ENCODE measurements around the gene NOBOX. TPM values are rescaled to one million over a fixed set of nuclear protein-coding genes. Genes with fewer than 3 reads are reported as not detected.
"Not testable (repeated sequence)": the region's sequence is repeated elsewhere in the genome, so short reads cannot be mapped to it uniquely, and the experiment has no call there.

NOBOX gene
- total RNA-seq, 1 donor from 2014 or later, result not detected

- intact Hi-C loops (cut with DNase I), result no loop called here
- Histone ChIP-seq H3K27ac (no peak overlapping the region), H3K4me3 (no peak overlapping the region), H3K27me3 (no peaks in the 10 kb centered on the region), H3K36me3 (peaks cover 3% of the 10 kb centered on the region), H3K4me1 (no peaks in the 10 kb centered on the region), H3K9me3 (no peaks in the 10 kb centered on the region)
- DNase-seq (no peak), ATAC-seq (no peak)
- no peak for TF ChIP-seq CTCF (IDR thresholded peaks at IDR 0.05)
Observed at GRCh38 chr7:144384071-144384470, 19.4 kb downstream of the NOBOX start.

GRCh38 chr7:144379776-144380384 lies 23.6 kb downstream of the NOBOX start:
- H3K9me3 ChIP-seq, result no peaks in the 10 kb centered on the region
- H3K27me3 ChIP-seq, result no peaks in the 10 kb centered on the region
- H3K27ac ChIP-seq, result no peak overlapping the region
- intact Hi-C loops (cut with DNase I), result no loop called here
- DNase-seq, result no peak
- no peak for ATAC-seq
- no peak overlapping the region for H3K4me3 ChIP-seq
- no peaks in the 10 kb centered on the region for H3K4me1 ChIP-seq
- peaks cover 8% of the 10 kb centered on the region for H3K36me3 ChIP-seq
- no peak for TF ChIP-seq CTCF (IDR thresholded peaks at IDR 0.05)

GRCh38 chr7:144378651-144379050 lies 24.8 kb downstream of the NOBOX start:
- TF ChIP-seq CTCF (IDR thresholded peaks at IDR 0.05), result no peak
- ATAC-seq (no peak), DNase-seq (no peak)
- no peaks in the 10 kb centered on the region for H3K4me1 ChIP-seq
- H3K4me3 ChIP-seq, result no peak overlapping the region
- no peaks in the 10 kb centered on the region for H3K27me3 ChIP-seq
- H3K27ac ChIP-seq, result no peak overlapping the region
- H3K9me3 ChIP-seq, result no peaks in the 10 kb centered on the region
- intact Hi-C loops (cut with DNase I), result no loop called here
- H3K36me3 ChIP-seq, result peaks cover 8% of the 10 kb centered on the region

- H3K27ac ChIP-seq; H3K4me1 ChIP-seq; H3K36me3 ChIP-seq; H3K27me3 ChIP-seq; H3K9me3 ChIP-seq; intact Hi-C loops (cut with DNase I); H3K4me3 ChIP-seq; DNase-seq: not testable (repeated sequence)
- ATAC-seq, result peak; percentile 66
Observed at GRCh38 chr7:144369221-144369620, 34.3 kb downstream of the NOBOX start.

- H3K4me3 ChIP-seq, ATAC-seq: not testable (repeated sequence)
Observed at GRCh38 chr7:144367250-144367649, 36.2 kb downstream of the NOBOX start.

GRCh38 chr7:144365523-144365922 lies 38.0 kb downstream of the NOBOX start:
- ATAC-seq, result peak; percentile 24

More at GRCh38 chr7:144367250-144367649, 36.2 kb downstream of the NOBOX start:
- H3K4me1 ChIP-seq; H3K27me3 ChIP-seq; DNase-seq; H3K27ac ChIP-seq; intact Hi-C loops (cut with DNase I); H3K9me3 ChIP-seq; H3K36me3 ChIP-seq: not testable (repeated sequence)

GRCh38 chr7:144362061-144362460 lies 41.4 kb downstream of the NOBOX start:
- not testable (repeated sequence) for H3K27ac ChIP-seq, H3K36me3 ChIP-seq

More at GRCh38 chr7:144365523-144365922, 38.0 kb downstream of the NOBOX start:
- intact Hi-C loops (cut with DNase I); H3K4me3 ChIP-seq; H3K9me3 ChIP-seq; H3K27ac ChIP-seq; H3K27me3 ChIP-seq; DNase-seq; H3K4me1 ChIP-seq; H3K36me3 ChIP-seq: not testable (repeated sequence)

GRCh38 chr7:144356860-144357259 lies 46.6 kb downstream of the NOBOX start:
- H3K4me3 ChIP-seq; intact Hi-C loops (cut with DNase I); H3K4me1 ChIP-seq; ATAC-seq; H3K27ac ChIP-seq; H3K27me3 ChIP-seq; DNase-seq; H3K36me3 ChIP-seq; H3K9me3 ChIP-seq: not testable (repeated sequence)

More at GRCh38 chr7:144362061-144362460, 41.4 kb downstream of the NOBOX start:
- H3K27me3 ChIP-seq; DNase-seq; ATAC-seq; H3K4me1 ChIP-seq; H3K9me3 ChIP-seq; intact Hi-C loops (cut with DNase I); H3K4me3 ChIP-seq: not testable (repeated sequence)

- H3K27me3 ChIP-seq; ATAC-seq; H3K27ac ChIP-seq; H3K36me3 ChIP-seq; intact Hi-C loops (cut with DNase I); H3K4me1 ChIP-seq; H3K4me3 ChIP-seq; H3K9me3 ChIP-seq; DNase-seq: not testable (repeated sequence)
Observed at GRCh38 chr7:144356185-144356584, 47.3 kb downstream of the NOBOX start.

- ATAC-seq, result peak; percentile 94
- intact Hi-C loops (cut with DNase I); DNase-seq; H3K27me3 ChIP-seq; H3K36me3 ChIP-seq; H3K9me3 ChIP-seq; H3K4me1 ChIP-seq; H3K27ac ChIP-seq: not testable (repeated sequence)
- peak within 1 kb of the TSS; percentile 23 for H3K4me3 ChIP-seq
Observed at GRCh38 chr7:144355176-144355822, 48.2 kb downstream of the NOBOX start, which contains the start of gene ARHGEF5. Gene ARHGEF5, plus strand, starts transcription at chr7:144355402. Its CDS starts 7,268 bp downstream, at chr7:144362670.

GRCh38 chr7:144351667-144352066 lies 51.8 kb downstream of the NOBOX start:
- H3K27me3 ChIP-seq; intact Hi-C loops (cut with DNase I); H3K9me3 ChIP-seq; DNase-seq; H3K27ac ChIP-seq; H3K4me3 ChIP-seq; ATAC-seq; H3K4me1 ChIP-seq; H3K36me3 ChIP-seq: not testable (repeated sequence)
